ENCODE data around the gene B3GALT4. TPM values are rescaled to one million over a fixed set of nuclear protein-coding genes. Genes with fewer than 3 reads are reported as not detected.
A peak's percentile ranks its signal among the peaks of the same experiment; 100 is the strongest.

The B3GALT4 gene
- total and polyA plus RNA-seq, 2 experiments from 2014 or later, result 11.0 to 15.5 TPM

DNA sequence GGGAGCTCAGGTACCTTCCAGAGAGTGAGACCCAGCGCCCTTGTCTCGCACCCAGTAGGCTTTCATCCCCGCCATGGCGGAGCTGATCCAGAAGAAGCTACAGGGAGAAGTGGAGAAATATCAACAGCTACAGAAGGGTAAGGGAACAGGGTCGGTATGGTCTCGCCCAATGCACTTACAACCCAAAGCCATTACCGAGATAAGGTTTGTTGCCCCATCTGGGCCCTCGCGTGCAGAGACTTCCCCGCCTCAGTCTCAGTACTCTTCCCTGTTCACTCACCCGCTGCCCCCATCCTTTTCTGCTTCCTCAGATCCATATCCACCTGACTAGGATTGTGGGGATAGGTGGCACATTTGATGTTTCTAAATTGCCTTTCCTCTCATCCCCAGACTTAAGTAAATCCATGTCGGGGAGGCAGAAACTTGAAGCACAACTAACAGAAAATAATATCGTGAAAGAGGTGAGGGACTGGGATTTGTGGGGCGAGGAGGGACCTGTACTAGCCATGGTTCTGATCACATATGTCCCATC lies 12.9 kb downstream of the B3GALT4 start:
- Histone ChIP-seq H3K4me3 (peak overlapping the region; percentile 74), H3K4me1 (ENCODE audit: low read depth) (peaks cover 4% of the 10 kb centered on the region), H3K36me3 (peaks cover 22% of the 10 kb centered on the region), H3K27me3 (no peaks in the 10 kb centered on the region), H3K9me3 (ENCODE audit: low read depth) (no peaks in the 10 kb centered on the region), H3K27ac (peak overlapping the region; percentile 22)
- DNase-seq (ENCODE audit: low read depth in 1 of 2, low spot score in 1 of 2), result no peak
- TF ChIP-seq, protein P1, sequence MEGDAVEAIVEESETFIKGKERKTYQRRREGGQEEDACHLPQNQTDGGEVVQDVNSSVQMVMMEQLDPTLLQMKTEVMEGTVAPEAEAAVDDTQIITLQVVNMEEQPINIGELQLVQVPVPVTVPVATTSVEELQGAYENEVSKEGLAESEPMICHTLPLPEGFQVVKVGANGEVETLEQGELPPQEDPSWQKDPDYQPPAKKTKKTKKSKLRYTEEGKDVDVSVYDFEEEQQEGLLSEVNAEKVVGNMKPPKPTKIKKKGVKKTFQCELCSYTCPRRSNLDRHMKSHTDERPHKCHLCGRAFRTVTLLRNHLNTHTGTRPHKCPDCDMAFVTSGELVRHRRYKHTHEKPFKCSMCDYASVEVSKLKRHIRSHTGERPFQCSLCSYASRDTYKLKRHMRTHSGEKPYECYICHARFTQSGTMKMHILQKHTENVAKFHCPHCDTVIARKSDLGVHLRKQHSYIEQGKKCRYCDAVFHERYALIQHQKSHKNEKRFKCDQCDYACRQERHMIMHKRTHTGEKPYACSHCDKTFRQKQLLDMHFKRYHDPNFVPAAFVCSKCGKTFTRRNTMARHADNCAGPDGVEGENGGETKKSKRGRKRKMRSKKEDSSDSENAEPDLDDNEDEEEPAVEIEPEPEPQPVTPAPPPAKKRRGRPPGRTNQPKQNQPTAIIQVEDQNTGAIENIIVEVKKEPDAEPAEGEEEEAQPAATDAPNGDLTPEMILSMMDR (IDR thresholded peaks at IDR 0.05; ENCODE audit: low read depth, low read length), result no peak

- H3K27ac ChIP-seq, result no peak overlapping the region
- TF ChIP-seq, protein P1 (IDR thresholded peaks at IDR 0.05; ENCODE audit: low read depth, low read length), result no peak
- H3K36me3 ChIP-seq, result peaks cover 22% of the 10 kb centered on the region
- H3K9me3 ChIP-seq (ENCODE audit: low read depth), result no peaks in the 10 kb centered on the region
- DNase-seq (ENCODE audit: low read depth in 1 of 2, low spot score in 1 of 2), result no peak
- H3K4me3 ChIP-seq, result peak overlapping the region; percentile 74
- no peaks in the 10 kb centered on the region for H3K27me3 ChIP-seq
- peaks cover 4% of the 10 kb centered on the region for H3K4me1 ChIP-seq (ENCODE audit: low read depth)
Observed at GRCh38 chr6:33290459-33290858, 13.5 kb downstream of the B3GALT4 start.

DNA sequence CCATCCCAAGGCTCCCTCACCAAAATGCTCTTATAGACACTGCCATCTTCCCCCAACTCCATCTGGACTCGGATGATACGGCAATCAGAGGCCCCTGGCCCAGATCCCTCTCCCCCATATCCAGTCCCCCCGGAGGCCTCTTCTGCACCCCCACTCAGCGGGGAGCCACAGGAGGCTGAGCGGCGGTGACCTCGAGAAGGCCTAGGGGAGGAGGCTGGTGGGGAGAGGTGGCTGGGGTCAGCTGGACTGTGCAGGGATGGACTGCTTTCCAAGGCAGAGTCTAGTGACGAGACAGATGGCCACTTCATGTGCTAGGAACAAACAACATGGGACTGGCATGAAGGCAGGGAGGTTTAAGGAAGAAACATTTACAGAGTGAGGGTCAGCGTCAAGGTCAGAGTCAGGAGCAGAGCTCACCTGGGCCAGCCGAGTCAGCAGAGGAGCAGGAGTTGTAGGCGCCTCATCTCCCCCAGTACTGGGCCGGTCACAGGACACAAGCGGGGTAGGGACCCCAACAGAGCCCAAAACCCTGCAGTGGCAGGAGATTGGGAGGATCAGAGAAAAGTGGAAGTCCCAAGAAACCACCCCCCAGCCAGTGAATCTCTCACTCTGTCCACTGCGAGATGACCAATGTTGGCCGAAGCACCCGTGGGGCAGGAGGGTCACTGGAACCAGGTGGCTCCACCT lies 16.2 kb downstream of the B3GALT4 start:
- H3K27ac ChIP-seq, result no peak overlapping the region
- H3K27me3 ChIP-seq, result no peaks in the 10 kb centered on the region
- no peaks in the 10 kb centered on the region for H3K9me3 ChIP-seq (ENCODE audit: low read depth)
- peaks cover 6% of the 10 kb centered on the region for H3K4me1 ChIP-seq (ENCODE audit: low read depth)
- peaks cover 14% of the 10 kb centered on the region for H3K36me3 ChIP-seq
- TF ChIP-seq, protein P1 (IDR thresholded peaks at IDR 0.05; ENCODE audit: low read depth, low read length), result no peak
- no peak overlapping the region for H3K4me3 ChIP-seq
- DNase-seq (ENCODE audit: low read depth in 1 of 2, low spot score in 1 of 2), result no peak

GRCh38 chr6:33294086-33294823 lies 17.3 kb downstream of the B3GALT4 start:
- DNase-seq (ENCODE audit: low read depth in 1 of 2, low spot score in 1 of 2), result no peak
- Histone ChIP-seq H3K36me3 (peaks cover 14% of the 10 kb centered on the region), H3K4me3 (no peak overlapping the region), H3K9me3 (ENCODE audit: low read depth) (no peaks in the 10 kb centered on the region), H3K27ac (no peak overlapping the region), H3K27me3 (no peaks in the 10 kb centered on the region), H3K4me1 (ENCODE audit: low read depth) (peaks cover 3% of the 10 kb centered on the region)
- TF ChIP-seq, protein P1 (IDR thresholded peaks at IDR 0.05; ENCODE audit: low read depth, low read length), result no peak

GRCh38 chr6:33295621-33296369 lies 18.9 kb downstream of the B3GALT4 start:
- no peaks in the 10 kb centered on the region for H3K27me3 ChIP-seq
- peaks cover 3% of the 10 kb centered on the region for H3K4me1 ChIP-seq (ENCODE audit: low read depth)
- H3K9me3 ChIP-seq (ENCODE audit: low read depth), result no peaks in the 10 kb centered on the region
- peaks cover 14% of the 10 kb centered on the region for H3K36me3 ChIP-seq
- no peak overlapping the region for H3K27ac ChIP-seq
- TF ChIP-seq, protein P1 (IDR thresholded peaks at IDR 0.05; ENCODE audit: low read depth, low read length), result no peak
- no peak for DNase-seq (ENCODE audit: low read depth in 1 of 2, low spot score in 1 of 2)
- no peak overlapping the region for H3K4me3 ChIP-seq

Measured in cardiac muscle cell (in vitro differentiated cells and primary cell).